ENCODE data around the gene INSR. TPM values are rescaled to one million over a fixed set of nuclear protein-coding genes. Genes with fewer than 3 reads are reported as not detected.

INSR gene
- total and polyA plus RNA-seq, 2 of the 8 experiments (the other 6 are each of a cell fraction or from before 2014, with no cell fraction given) = 13.1 to 48.7 TPM

DNA sequence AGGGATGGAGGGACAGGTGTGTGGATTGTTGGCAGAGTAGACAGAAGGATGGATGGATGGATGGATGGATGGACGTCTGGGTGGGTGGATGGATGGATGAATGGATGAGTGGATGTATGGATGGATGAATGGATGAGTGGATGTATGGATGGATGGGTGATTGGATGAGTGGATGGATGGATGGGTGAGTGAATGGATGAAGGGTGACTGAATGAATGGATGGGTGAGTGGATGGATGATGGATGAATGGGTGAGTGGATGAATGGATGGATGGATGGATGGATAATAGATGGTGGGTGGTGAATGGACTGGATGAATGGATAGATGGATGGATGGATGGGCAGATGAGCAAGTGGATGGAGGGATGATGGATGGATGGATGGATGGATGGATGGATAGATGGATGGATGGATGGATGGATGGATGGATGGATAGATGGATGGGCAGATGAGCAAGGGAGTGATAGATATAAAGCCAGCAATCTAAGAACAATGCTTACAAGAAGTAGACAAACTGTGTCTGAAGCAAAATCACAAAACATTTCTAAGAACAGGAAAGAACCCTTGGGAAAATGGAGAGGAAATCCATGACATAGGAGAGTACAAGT lies 65.2 kb downstream of the INSR start:
- Histone ChIP-seq H3K18ac (ENCODE audit: extremely low read depth, low read length) (no peak overlapping the region), H4K8ac (ENCODE audit: extremely low read depth, insufficient read depth, low read length) (no peak overlapping the region), H3K4me3 (ENCODE audit: extremely low read depth in 1 of 4, insufficient read depth in 2 of 4, low read depth in 3 of 4, low read length in 4 of 4) (no peak overlapping the region), H3K79me2 (ENCODE audit: control insufficient read depth in 1 of 2, insufficient read depth in 2 of 2, low read length in 2 of 2) (peaks cover 4 to 29% of the 10 kb centered on the region in 2 experiments; a peak in 2 of 4 replicates), H3K79me1 (ENCODE audit: low read depth, low read length) (peaks cover 7% of the 10 kb centered on the region; the same call in 1 of the 2 replicates), H3K9ac (replicated peaks in 1 of 4; ENCODE audit: extremely low read depth in 1 of 4, low read depth in 3 of 4, low read length in 3 of 4) (no peak overlapping the region), H3K9me3 (ENCODE audit: insufficient read depth in 2 of 2, low read depth in 1 of 2, low read length in 1 of 2) (no peaks in the 10 kb centered on the region), H4K91ac (replicated peaks; ENCODE audit: insufficient read length, low read length) (no peak overlapping the region), H4K20me1 (replicated peaks in 1 of 2; ENCODE audit: control insufficient read depth in 1 of 2, insufficient read depth in 2 of 2, low read length in 2 of 2) (peaks cover 0 to 10% of the 10 kb centered on the region in 2 experiments), H2BK120ac (replicated peaks; ENCODE audit: low read depth, low read length) (no peak overlapping the region), H3K4me2 (ENCODE audit: insufficient read depth in 1 of 2, low read depth in 2 of 2, low read length in 2 of 2) (no peak overlapping the region), H3K27me3 (replicated peaks in 1 of 4; ENCODE audit: control insufficient read depth in 3 of 4, extremely low read depth in 1 of 4, insufficient read depth in 3 of 4, low read length in 3 of 4) (no peaks in the 10 kb centered on the region), H2BK15ac (ENCODE audit: low read length) (no peak overlapping the region), H3K27ac (ENCODE audit: low read depth, low read length) (no peak overlapping the region), H4K5ac (ENCODE audit: insufficient read length, low read depth, low read length) (no peak overlapping the region), H2AFZ (ENCODE audit: low read length) (no peak overlapping the region), H3K36me3 (ENCODE audit: control insufficient read depth in 2 of 4, insufficient read depth in 4 of 4, low read length in 3 of 4) (no peaks in the 10 kb centered on the region), H3K4ac (replicated peaks; ENCODE audit: insufficient read length, low read depth, low read length) (no peak overlapping the region), H3K14ac (ENCODE audit: insufficient read length) (no peak overlapping the region), H3K23ac (ENCODE audit: insufficient read length) (no peak overlapping the region), H2BK12ac (ENCODE audit: low read depth, low read length) (no peak overlapping the region), H3K23me2 (ENCODE audit: low read depth, low read length) (peaks cover 7% of the 10 kb centered on the region; the same call in 1 of the 2 replicates), H3K56ac (replicated peaks; ENCODE audit: insufficient read length, low read depth, low read length) (peak overlapping the region; percentile 71), H2AK5ac (ENCODE audit: low read depth, low read length) (no peak overlapping the region), H3K4me1 (replicated peaks in 1 of 4; ENCODE audit: control insufficient read depth in 3 of 4, insufficient read depth in 4 of 4, low read length in 3 of 4) (peaks cover 0 to 4% (median 1%) of the 10 kb centered on the region in 4 experiments; a peak in 4 of 7 replicates), H2BK20ac (ENCODE audit: low read length) (no peak overlapping the region), H2BK5ac (ENCODE audit: low read depth, low read length) (no peak overlapping the region)
- no peak for DNase-seq (ENCODE audit: low read depth in 1 of 2, low spot score in 2 of 2)
- no peak for FAIRE-seq
- TF ChIP-seq GABPA (IDR thresholded peaks at IDR 0.05; ENCODE audit: borderline replicate concordance, insufficient read depth, low read length) (no peak), CHD1 (IDR thresholded peaks at IDR 0.05; ENCODE audit: low read depth, low read length) (no peak), CHD2 (IDR thresholded peaks at IDR 0.05; ENCODE audit: low read length) (no peak), CEBPB (IDR thresholded peaks at IDR 0.05; ENCODE audit: low read depth, low read length) (no peak), NANOG (IDR thresholded peaks at IDR 0.05; ENCODE audit: insufficient read depth, low read depth, low read length, poor library complexity, severe bottlenecking) (no peak), HDAC2 (IDR thresholded peaks at IDR 0.05; ENCODE audit: borderline replicate concordance in 1 of 2, low read depth in 2 of 2, low read length in 2 of 2) (no peak), EGR1 (IDR thresholded peaks at IDR 0.05; ENCODE audit: borderline replicate concordance, low read depth, low read length) (no peak), CREB1 (IDR thresholded peaks at IDR 0.05) (no peak)
- TF ChIP-seq, protein P1, sequence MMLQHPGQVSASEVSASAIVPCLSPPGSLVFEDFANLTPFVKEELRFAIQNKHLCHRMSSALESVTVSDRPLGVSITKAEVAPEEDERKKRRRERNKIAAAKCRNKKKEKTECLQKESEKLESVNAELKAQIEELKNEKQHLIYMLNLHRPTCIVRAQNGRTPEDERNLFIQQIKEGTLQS (IDR thresholded peaks at IDR 0.05; ENCODE audit: insufficient read depth, low read depth, low read length) = no peak
- ChIA-PET POLR2A (ENCODE audit: partially characterized antibody) (no interaction called here), CTCF (ENCODE audit: partially characterized antibody) (no interaction called here)
- WGBS, 2 experiments (ENCODE audit: extremely low coverage in 1 of 2, insufficient coverage in 1 of 2, insufficient read length in 1 of 2, insufficient replicate concordance in 2 of 2, low coverage in 1 of 2, low lambda C conversion rate in 2 of 2, missing lambda C conversion rate in 1 of 2) = 70% methylated on average over 1 of the region's 1 CpG; no CpG with 5 or more reads in 1 of the 2 experiments

Measured in H1 (cell line).